Measurements from ENCODE around the gene PPP3CB. TPM values are rescaled to one million over a fixed set of nuclear protein-coding genes. Genes with fewer than 3 reads are reported as not detected.

PPP3CB gene
- total and polyA plus RNA-seq, 8 donors: 12.5 to 77.1 (median 29.1) TPM

DNA sequence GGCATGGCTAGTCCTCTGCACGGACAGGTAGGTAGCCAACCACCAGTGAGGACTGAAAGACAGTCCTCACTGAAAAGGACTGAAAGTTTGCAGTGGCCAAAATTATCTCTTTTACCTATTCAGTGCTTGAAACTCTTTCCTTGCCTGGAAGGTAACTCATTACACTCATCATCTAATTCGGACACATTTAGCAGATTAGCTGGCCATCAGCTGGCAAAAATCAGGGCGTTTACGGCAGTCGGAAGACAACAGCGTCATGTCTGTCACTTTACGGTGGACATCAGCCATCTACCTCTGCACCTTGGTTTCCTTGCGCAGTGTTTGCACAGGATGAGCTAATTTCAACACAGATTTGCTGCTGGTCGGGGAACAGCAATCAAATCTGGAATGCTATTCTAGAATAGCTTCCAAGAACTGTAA, 82.7 kb downstream of the PPP3CB start:
- H3K27me3 ChIP-seq: no peaks in the 10 kb centered on the region
- H3K4me3 ChIP-seq: peak overlapping the region; percentile 67 to 94 (median 84)
- H3K9me3 ChIP-seq: no peaks in the 10 kb centered on the region
- H3K27ac ChIP-seq: peak overlapping the region; percentile 95 to 98 (median 98)
- intact Hi-C loops (cut with DNase I; ENCODE audit: low total_unique reads): no loop called here
- peaks cover 24 to 49% (median 36%) of the 10 kb centered on the region in 4 donors for H3K4me1 ChIP-seq
- 1 to 2% (median 1%) methylated on average over 9 of the region's 9 CpGs for WGBS, 5 donors
- no peak for TF ChIP-seq POLR2A (IDR thresholded peaks at IDR 0.05)
- TF ChIP-seq, protein P1, sequence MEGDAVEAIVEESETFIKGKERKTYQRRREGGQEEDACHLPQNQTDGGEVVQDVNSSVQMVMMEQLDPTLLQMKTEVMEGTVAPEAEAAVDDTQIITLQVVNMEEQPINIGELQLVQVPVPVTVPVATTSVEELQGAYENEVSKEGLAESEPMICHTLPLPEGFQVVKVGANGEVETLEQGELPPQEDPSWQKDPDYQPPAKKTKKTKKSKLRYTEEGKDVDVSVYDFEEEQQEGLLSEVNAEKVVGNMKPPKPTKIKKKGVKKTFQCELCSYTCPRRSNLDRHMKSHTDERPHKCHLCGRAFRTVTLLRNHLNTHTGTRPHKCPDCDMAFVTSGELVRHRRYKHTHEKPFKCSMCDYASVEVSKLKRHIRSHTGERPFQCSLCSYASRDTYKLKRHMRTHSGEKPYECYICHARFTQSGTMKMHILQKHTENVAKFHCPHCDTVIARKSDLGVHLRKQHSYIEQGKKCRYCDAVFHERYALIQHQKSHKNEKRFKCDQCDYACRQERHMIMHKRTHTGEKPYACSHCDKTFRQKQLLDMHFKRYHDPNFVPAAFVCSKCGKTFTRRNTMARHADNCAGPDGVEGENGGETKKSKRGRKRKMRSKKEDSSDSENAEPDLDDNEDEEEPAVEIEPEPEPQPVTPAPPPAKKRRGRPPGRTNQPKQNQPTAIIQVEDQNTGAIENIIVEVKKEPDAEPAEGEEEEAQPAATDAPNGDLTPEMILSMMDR (IDR thresholded peaks at IDR 0.05): no peak
- no peak for TF ChIP-seq POLR2AphosphoS5 (IDR thresholded peaks at IDR 0.05)
- peaks cover 0 to under 1% (median 0%) of the 10 kb centered on the region in 4 donors for H3K36me3 ChIP-seq
- DNase-seq: peak; percentile 38 to 85

DNA sequence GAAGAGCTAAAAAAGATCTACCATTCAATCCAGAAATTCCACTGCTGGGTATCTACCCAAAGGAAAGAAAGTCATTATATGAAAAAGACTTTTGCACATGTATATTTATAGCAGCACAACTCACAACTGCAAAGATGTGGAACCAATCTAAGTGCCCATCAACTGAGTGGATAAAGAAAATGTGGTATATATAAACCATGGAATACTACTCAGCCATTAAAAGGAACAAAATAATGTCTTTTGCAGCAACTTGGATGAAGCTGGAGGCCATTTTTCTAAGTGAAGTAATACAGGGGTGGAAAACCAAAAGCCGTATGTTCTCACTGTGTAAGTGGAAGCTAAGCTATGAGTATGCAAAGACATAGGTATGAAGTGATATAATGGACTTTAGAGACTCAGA, 84.9 kb downstream of the PPP3CB start:
- intact Hi-C loops (cut with DNase I; ENCODE audit: low total_unique reads): no loop called here
- H3K27ac ChIP-seq: no peak overlapping the region
- 94 to 100% (median 96%) methylated on average over 1 of the region's 1 CpG for WGBS, 5 donors
- H3K27me3 ChIP-seq: no peaks in the 10 kb centered on the region
- no peak overlapping the region for H3K4me3 ChIP-seq
- H3K9me3 ChIP-seq: no peaks in the 10 kb centered on the region
- TF ChIP-seq POLR2AphosphoS5 (IDR thresholded peaks at IDR 0.05) (no peak), EP300 (IDR thresholded peaks at IDR 0.05) (no peak), POLR2A (IDR thresholded peaks at IDR 0.05) (no peak)
- TF ChIP-seq, protein P1 (IDR thresholded peaks at IDR 0.05): no peak
- no peak for DNase-seq
- H3K4me1 ChIP-seq: peaks cover 24 to 71% (median 46%) of the 10 kb centered on the region in 4 donors
- H3K36me3 ChIP-seq: peaks cover 0 to 10% (median 3%) of the 10 kb centered on the region in 4 donors

DNA sequence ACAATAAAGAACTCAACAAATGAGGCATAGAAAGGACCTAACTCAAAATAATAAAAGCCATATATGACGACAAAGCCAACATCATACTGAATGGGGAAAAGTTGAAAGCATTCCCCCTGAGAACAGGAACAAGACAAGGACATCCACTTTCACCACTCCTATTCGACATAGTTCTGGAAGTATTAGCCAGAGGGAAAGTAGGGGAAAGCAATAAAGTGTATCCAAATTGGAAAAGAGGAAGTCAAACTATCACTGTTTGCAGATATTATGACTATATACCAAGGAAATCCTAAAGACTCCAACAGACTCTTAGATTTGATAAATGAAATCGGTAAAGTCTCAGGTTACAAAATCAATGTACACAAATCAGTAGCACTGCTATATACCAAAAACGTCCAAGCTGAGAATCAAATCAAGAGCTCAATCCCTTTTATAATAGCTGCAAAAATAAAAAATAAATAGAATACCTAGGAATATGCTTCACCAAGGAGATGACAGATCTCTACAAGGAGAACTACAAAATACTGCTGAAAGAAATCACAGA, 86.8 kb downstream of the PPP3CB start:
- 62 to 76% (median 68%) methylated on average over 4 of the region's 4 CpGs for WGBS, 5 donors

DNA sequence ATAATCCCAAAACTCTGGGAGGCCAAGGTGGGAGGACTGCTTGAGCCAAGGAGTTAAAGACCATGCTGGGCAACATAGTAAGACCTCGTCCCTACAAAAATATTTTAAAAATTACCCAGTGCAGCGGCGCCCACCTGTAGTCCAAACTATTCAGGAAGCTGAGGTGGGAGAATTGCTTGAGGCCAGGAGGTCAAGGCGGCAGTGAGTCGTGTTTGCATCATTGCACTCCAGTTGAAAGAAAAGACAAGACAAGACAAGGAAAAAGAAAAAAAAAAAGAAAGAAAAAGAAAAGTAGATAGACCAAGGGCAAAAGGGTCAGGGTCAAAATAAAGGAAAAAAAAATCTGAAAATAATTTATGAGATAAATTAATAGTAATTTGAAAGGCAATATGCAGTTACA, 87.8 kb downstream of the PPP3CB start:
- peaks cover 0 to 10% (median 3%) of the 10 kb centered on the region in 4 donors for H3K36me3 ChIP-seq
- intact Hi-C loops (cut with DNase I; ENCODE audit: low total_unique reads): no loop called here
- no peaks in the 10 kb centered on the region for H3K9me3 ChIP-seq
- TF ChIP-seq POLR2AphosphoS5 (IDR thresholded peaks at IDR 0.05): no peak
- no peak for TF ChIP-seq EP300 (IDR thresholded peaks at IDR 0.05)
- TF ChIP-seq POLR2A (IDR thresholded peaks at IDR 0.05): no peak
- TF ChIP-seq, protein P1 (IDR thresholded peaks at IDR 0.05): no peak
- WGBS, 5 donors: 92 to 95% (median 94%) methylated on average over 5 of the region's 5 CpGs
- H3K4me3 ChIP-seq: no peak overlapping the region
- DNase-seq: no peak
- no peaks in the 10 kb centered on the region for H3K27me3 ChIP-seq
- peaks cover 16 to 77% (median 52%) of the 10 kb centered on the region in 4 donors for H3K4me1 ChIP-seq
- H3K27ac ChIP-seq: no peak overlapping the region

More for the DNA sequence above, 86.8 kb downstream of the PPP3CB start:
- Histone ChIP-seq H3K4me1 (peaks cover 16 to 76% (median 51%) of the 10 kb centered on the region in 4 donors), H3K27ac (no peak overlapping the region), H3K27me3 (no peaks in the 10 kb centered on the region), H3K4me3 (no peak overlapping the region), H3K9me3 (no peaks in the 10 kb centered on the region), H3K36me3 (peaks cover 0 to 10% (median 3%) of the 10 kb centered on the region in 4 donors)
- intact Hi-C loops (cut with DNase I; ENCODE audit: low total_unique reads): no loop called here
- DNase-seq: no peak
- TF ChIP-seq EP300 (IDR thresholded peaks at IDR 0.05) (no peak), POLR2A (IDR thresholded peaks at IDR 0.05) (no peak), POLR2AphosphoS5 (IDR thresholded peaks at IDR 0.05) (no peak)
- TF ChIP-seq, protein P1 (IDR thresholded peaks at IDR 0.05): no peak
